Measurements from ENCODE around the gene BBS2.

GRCh38 chr16:56561126-56561525 is 41.3 kb upstream of the BBS2 start:
- TF ChIP-seq CTCF (IDR thresholded peaks at IDR 0.05) (no peak), POLR2A (IDR thresholded peaks at IDR 0.05) (no peak)

All from tibial nerve (tissue), 3 donors.